Gastrocnemius medialis (tissue), 4 donors: ENCODE results near the gene ST8SIA5.

ENCODE experiments used
- POLR2A ChIP-seq, 2 donors: fragments of 450-650 bp; IDR thresholded peaks; one replicate each; pipeline ENCODE4 v1.6.1; 2017; ENCODE audit warnings: antibody characterized with exemption in 2 of 2, mild to moderate bottlenecking in 2 of 2, moderate library complexity in 2 of 2
- TF ChIP-seq, protein P1 (sequence below), 5 experiments: fragments of 450-650 bp in 3 of 5; fragments of 200-600 bp in 2 of 5; sonication (generic) in 2 of 5; IDR thresholded peaks in 4 of 5; conservative IDR thresholded peaks in 1 of 5; 1 replicate in 4 of 5; 2 replicates in 1 of 5; pipeline ENCODE4 v1.5.1; 2016 to 2019; ENCODE audit warnings: antibody characterized with exemption in 5 of 5, mild to moderate bottlenecking in 3 of 5, moderate library complexity in 3 of 5

DNA sequence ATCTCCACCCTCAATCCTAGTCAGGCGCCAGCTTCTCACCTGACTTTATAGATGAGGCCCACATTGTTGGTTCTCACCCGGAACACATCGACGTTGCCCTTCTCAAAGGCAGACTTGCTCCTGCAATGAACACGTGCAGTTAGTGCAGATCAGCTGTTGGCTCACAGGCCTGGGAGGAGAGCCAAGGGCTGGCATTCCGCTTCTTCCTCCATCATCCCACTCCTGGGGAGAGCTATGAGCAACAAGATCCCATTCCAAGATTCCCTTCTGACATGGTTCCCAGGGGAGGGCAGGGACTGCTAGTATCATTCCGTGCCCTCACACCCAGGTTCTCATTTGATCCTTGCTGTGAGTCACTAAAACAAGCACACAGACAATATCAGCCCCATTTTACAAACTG, 114.9 kb downstream of the ST8SIA5 start:
- no peak for TF ChIP-seq POLR2A (IDR thresholded peaks at IDR 0.05)
- TF ChIP-seq, protein P1, sequence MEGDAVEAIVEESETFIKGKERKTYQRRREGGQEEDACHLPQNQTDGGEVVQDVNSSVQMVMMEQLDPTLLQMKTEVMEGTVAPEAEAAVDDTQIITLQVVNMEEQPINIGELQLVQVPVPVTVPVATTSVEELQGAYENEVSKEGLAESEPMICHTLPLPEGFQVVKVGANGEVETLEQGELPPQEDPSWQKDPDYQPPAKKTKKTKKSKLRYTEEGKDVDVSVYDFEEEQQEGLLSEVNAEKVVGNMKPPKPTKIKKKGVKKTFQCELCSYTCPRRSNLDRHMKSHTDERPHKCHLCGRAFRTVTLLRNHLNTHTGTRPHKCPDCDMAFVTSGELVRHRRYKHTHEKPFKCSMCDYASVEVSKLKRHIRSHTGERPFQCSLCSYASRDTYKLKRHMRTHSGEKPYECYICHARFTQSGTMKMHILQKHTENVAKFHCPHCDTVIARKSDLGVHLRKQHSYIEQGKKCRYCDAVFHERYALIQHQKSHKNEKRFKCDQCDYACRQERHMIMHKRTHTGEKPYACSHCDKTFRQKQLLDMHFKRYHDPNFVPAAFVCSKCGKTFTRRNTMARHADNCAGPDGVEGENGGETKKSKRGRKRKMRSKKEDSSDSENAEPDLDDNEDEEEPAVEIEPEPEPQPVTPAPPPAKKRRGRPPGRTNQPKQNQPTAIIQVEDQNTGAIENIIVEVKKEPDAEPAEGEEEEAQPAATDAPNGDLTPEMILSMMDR (IDR thresholded peaks at IDR 0.05 in 4 of 5, conservative IDR thresholded peaks at IDR 0.05 in 1 of 5): no peak
